Panc1 (cell line): ENCODE results near the gene ZC3H18. TPM values are rescaled to one million over a fixed set of nuclear protein-coding genes. Genes with fewer than 3 reads are reported as not detected.

Experiments used
- ATAC-seq: fragments of 200-7000 bp; cut with Tn5 transposase; 2 replicates; pipeline ENCODE4 v1.9.1; 2020; ENCODE audit warnings: mild to moderate bottlenecking, moderate library complexity
- BruUV-seq: library from RNA; stranded (reverse); fragments of 400-500 nt; replicated peaks from 2 replicates; lab custom pipeline; 2021; lab: Mats Ljungman, UMichigan
- CTCF ChIA-PET: fragments of 300-600 bp; sonication (Branson Sonifier 250); formaldehyde crosslinking; loops from one replicate; lab custom pipeline; 2022; ENCODE audit warnings: antibody characterized with exemption; lab: Charles Lee
- POLR2A ChIA-PET: fragments of 300-600 bp; sonication (Branson Sonifier 250); formaldehyde crosslinking; loops from one replicate; lab custom pipeline; 2022; ENCODE audit warnings: antibody characterized with exemption; lab: Charles Lee
- DNase-seq: peaks from one replicate; pipeline ENCODE4 v3.0.0-alpha.2; 2010; ENCODE audit warnings: low read depth, low spot score
- H3K27ac ChIP-seq: 2 replicates; pipeline ENCODE4 v1.5.1; 2011; ENCODE audit warnings: mild to moderate bottlenecking, low read length, inconsistent platforms
- H3K27me3 ChIP-seq: fragments of 200-500 bp; sonication (Bioruptor generic); 2 replicates; pipeline ENCODE4 v1.6.0; 2014; ENCODE audit warnings: low read length, inconsistent platforms; ENCODE audit not compliant: control insufficient read depth, insufficient read depth
- H3K36me3 ChIP-seq: fragments of 200-500 bp; sonication (Bioruptor generic); 2 replicates; pipeline ENCODE4 v1.5.1; 2014; ENCODE audit warnings: inconsistent platforms, mild to moderate bottlenecking, low read length, moderate library complexity; ENCODE audit not compliant: control insufficient read depth, insufficient read depth
- H3K4me1 ChIP-seq: 2 replicates; pipeline ENCODE4 v1.5.1; 2011; ENCODE audit warnings: inconsistent platforms, mild to moderate bottlenecking, low read length, moderate library complexity; ENCODE audit not compliant: control insufficient read depth, insufficient read depth
- H3K4me3 ChIP-seq, 2 experiments: 2 replicates each; pipeline ENCODE4 v1.5.1; 2011 to 2012; ENCODE audit warnings: low read depth in 2 of 2, low read length in 2 of 2, mild to moderate bottlenecking in 2 of 2, inconsistent platforms in 1 of 2, moderate library complexity in 1 of 2
- H3K9me3 ChIP-seq: fragments of 200-500 bp; sonication (Bioruptor generic); 2 replicates; pipeline ENCODE4 v1.5.1; 2014; ENCODE audit warnings: low read depth, mild to moderate bottlenecking, inconsistent platforms, low read length, moderate library complexity; ENCODE audit not compliant: control insufficient read depth, insufficient read depth
- POLR2AphosphoS5 ChIP-seq: IDR thresholded peaks from 2 replicates; pipeline ENCODE4 v1.6.1; 2012; ENCODE audit warnings: mild to moderate bottlenecking, low read depth, low read length, moderate library complexity
- SIN3A ChIP-seq: IDR thresholded peaks from 2 replicates; pipeline ENCODE4 v1.6.1; 2012; ENCODE audit warnings: low read depth, mild to moderate bottlenecking, low read length, moderate library complexity, borderline replicate concordance; ENCODE audit not compliant: insufficient read depth
- TCF7L2 ChIP-seq: IDR thresholded peaks from 2 replicates; pipeline ENCODE4 v1.6.1; 2011; ENCODE audit warnings: mild to moderate bottlenecking, low read depth, low read length, inconsistent platforms
- in situ Hi-C: cut with HindIII; loops from 2 replicates; pipeline ENCODE4 v1.10.0; 2016; ENCODE audit warnings: low sequenced_read_pairs, low pct_unique_long_range_greater_than_20kb
- intact Hi-C: fragments of 100-400 bp; cut with micrococcal nuclease; formaldehyde crosslinking; loops from one replicate; pipeline ENCODE4 v1.10.0; 2022; ENCODE audit not compliant: unreplicated experiment
- total RNA-seq: library from RNA; stranded (reverse); gene quantifications from one replicate; pipeline ENCODE4 v1.2.1, GENCODE V29; 2021; ENCODE audit not compliant: unreplicated experiment
- TF ChIP-seq, protein P1 (sequence below): fragments of 450-650 bp; IDR thresholded peaks from 2 replicates; pipeline ENCODE4 v1.5.1; 2017; ENCODE audit warnings: mild to moderate bottlenecking
- TF ChIP-seq, protein P2 (sequence below), 2 experiments: IDR thresholded peaks; 2 replicates each; pipeline ENCODE4 v1.6.1; 2011 to 2012; ENCODE audit warnings: low read depth in 2 of 2, control low read depth in 1 of 2, low read length in 1 of 2, mild to moderate bottlenecking in 1 of 2, moderate library complexity in 1 of 2; ENCODE audit not compliant: insufficient read depth in 1 of 2

The ZC3H18 gene
- total RNA-seq, 1 experiment from 2014 or later: 45.9 TPM

DNA sequence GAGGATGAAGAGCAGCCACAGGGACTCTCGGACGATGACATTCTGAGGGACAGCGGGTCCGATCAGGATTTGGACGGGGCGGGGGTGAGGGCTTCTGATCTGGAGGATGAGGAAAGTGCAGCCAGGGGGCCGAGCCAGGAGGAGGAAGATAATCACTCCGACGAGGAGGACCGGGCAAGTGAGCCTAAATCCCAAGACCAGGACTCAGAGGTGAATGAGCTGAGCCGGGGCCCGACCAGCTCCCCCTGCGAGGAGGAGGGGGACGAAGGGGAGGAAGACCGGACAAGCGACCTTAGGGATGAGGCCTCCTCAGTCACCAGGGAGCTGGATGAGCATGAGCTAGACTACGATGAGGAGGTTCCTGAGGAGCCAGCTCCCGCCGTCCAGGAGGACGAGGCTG is 7.0 kb downstream of the ZC3H18 start:
- Histone ChIP-seq H3K4me3 (no peak overlapping the region), H3K9me3 (no peaks in the 10 kb centered on the region), H3K27ac (no peak overlapping the region), H3K27me3 (no peaks in the 10 kb centered on the region), H3K4me1 (no peaks in the 10 kb centered on the region), H3K36me3 (no peaks in the 10 kb centered on the region)
- no peak for DNase-seq
- POLR2A ChIA-PET: no interaction called here
- CTCF ChIA-PET: no interaction called here
- in situ Hi-C loops: no loop called here
- intact Hi-C loops: no loop called here
- no TSS peak for BruUV-seq
- ATAC-seq: no peak
- TF ChIP-seq POLR2AphosphoS5 (no peak), TCF7L2 (no peak), SIN3A (no peak)
- TF ChIP-seq, protein P1, sequence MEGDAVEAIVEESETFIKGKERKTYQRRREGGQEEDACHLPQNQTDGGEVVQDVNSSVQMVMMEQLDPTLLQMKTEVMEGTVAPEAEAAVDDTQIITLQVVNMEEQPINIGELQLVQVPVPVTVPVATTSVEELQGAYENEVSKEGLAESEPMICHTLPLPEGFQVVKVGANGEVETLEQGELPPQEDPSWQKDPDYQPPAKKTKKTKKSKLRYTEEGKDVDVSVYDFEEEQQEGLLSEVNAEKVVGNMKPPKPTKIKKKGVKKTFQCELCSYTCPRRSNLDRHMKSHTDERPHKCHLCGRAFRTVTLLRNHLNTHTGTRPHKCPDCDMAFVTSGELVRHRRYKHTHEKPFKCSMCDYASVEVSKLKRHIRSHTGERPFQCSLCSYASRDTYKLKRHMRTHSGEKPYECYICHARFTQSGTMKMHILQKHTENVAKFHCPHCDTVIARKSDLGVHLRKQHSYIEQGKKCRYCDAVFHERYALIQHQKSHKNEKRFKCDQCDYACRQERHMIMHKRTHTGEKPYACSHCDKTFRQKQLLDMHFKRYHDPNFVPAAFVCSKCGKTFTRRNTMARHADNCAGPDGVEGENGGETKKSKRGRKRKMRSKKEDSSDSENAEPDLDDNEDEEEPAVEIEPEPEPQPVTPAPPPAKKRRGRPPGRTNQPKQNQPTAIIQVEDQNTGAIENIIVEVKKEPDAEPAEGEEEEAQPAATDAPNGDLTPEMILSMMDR: no peak
- TF ChIP-seq, protein P2, sequence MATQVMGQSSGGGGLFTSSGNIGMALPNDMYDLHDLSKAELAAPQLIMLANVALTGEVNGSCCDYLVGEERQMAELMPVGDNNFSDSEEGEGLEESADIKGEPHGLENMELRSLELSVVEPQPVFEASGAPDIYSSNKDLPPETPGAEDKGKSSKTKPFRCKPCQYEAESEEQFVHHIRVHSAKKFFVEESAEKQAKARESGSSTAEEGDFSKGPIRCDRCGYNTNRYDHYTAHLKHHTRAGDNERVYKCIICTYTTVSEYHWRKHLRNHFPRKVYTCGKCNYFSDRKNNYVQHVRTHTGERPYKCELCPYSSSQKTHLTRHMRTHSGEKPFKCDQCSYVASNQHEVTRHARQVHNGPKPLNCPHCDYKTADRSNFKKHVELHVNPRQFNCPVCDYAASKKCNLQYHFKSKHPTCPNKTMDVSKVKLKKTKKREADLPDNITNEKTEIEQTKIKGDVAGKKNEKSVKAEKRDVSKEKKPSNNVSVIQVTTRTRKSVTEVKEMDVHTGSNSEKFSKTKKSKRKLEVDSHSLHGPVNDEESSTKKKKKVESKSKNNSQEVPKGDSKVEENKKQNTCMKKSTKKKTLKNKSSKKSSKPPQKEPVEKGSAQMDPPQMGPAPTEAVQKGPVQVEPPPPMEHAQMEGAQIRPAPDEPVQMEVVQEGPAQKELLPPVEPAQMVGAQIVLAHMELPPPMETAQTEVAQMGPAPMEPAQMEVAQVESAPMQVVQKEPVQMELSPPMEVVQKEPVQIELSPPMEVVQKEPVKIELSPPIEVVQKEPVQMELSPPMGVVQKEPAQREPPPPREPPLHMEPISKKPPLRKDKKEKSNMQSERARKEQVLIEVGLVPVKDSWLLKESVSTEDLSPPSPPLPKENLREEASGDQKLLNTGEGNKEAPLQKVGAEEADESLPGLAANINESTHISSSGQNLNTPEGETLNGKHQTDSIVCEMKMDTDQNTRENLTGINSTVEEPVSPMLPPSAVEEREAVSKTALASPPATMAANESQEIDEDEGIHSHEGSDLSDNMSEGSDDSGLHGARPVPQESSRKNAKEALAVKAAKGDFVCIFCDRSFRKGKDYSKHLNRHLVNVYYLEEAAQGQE (IDR thresholded peaks at IDR 0.05; ENCODE audit: insufficient read depth in 1 of 2, low read depth in 2 of 2, low read length in 1 of 2): no peak

DNA sequence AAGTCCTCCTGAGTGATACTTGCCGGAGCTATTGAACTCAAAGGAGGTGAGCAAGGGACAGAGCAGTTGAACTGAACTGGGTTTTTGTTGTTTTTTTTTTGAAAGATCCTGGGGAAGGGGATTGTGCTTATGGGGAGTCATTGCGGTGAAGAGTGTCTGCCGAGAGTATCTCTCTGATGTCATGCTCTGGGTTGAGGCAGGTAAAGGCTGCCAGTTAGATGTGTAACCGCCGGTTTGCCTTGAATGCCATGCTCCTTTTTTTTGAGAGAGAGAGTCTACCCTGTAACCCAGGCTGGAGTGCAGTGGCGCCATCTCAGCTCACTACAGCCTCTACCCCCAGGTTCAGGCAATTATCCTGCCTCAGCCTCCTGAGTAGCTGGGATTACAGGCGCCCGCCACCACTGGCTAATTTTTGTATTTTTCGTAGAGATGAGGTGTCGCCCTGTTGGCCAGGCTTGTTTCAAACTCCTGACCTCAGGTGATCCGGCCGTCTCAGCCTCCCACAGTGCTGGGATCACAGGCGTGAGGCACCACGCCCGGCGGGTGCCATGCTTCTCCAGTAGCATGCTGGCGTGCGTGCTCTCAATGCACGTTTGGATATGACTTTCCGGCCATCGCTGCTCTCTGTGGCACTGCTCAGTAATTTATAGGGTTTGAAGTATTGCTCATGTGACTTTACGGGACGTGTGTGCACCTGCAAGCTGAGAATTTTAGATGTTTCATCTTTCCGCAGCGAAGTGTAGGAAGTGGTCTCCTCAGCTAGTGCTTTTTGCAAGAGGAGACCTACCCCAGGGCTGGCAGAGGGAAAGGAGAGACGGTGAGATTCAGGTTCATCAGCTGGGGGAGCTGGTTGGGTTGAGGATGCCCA is 8.5 kb downstream of the ZC3H18 start:
- TF ChIP-seq TCF7L2: no peak
- no peak for TF ChIP-seq POLR2AphosphoS5
- TF ChIP-seq SIN3A: no peak
- TF ChIP-seq, protein P2 (IDR thresholded peaks at IDR 0.05; ENCODE audit: insufficient read depth in 1 of 2, low read depth in 2 of 2, low read length in 1 of 2): no peak
- TF ChIP-seq, protein P1: no peak
- in situ Hi-C loops: no loop called here
- POLR2A ChIA-PET: no interaction called here

More for the DNA sequence above, 8.5 kb downstream of the ZC3H18 start:
- no peak overlapping the region for H3K4me3 ChIP-seq
- CTCF ChIA-PET: no interaction called here
- DNase-seq: no peak
- no peaks in the 10 kb centered on the region for H3K4me1 ChIP-seq
- H3K36me3 ChIP-seq: no peaks in the 10 kb centered on the region
- intact Hi-C loops: no loop called here
- H3K27ac ChIP-seq: no peak overlapping the region
- no peaks in the 10 kb centered on the region for H3K9me3 ChIP-seq
- no peak for ATAC-seq
- BruUV-seq: no TSS peak
- no peaks in the 10 kb centered on the region for H3K27me3 ChIP-seq
